Activated CD4-positive, alpha-beta T cell treated with anti-CD3 and anti-CD28 coated beads, Interleukin-2, amount 10 ng/mL, durations not matched to agents 7 days and 5 days (primary cell): ENCODE data around the gene NBL1. TPM values are rescaled to one million over a fixed set of nuclear protein-coding genes. Genes with fewer than 3 reads are reported as not detected.
A peak's percentile ranks its signal among the peaks of the same experiment; 100 is the strongest.

ENCODE experiments used
- CTCF ChIA-PET: fragments of 350-600 bp; sonication (Branson Sonifier 250); formaldehyde crosslinking; loops from one replicate; lab custom pipeline; 2021; ENCODE audit warnings: antibody characterized with exemption; lab: Charles Lee
- POLR2A ChIA-PET: fragments of 350-600 bp; sonication (Branson Sonifier 250); formaldehyde crosslinking; loops from one replicate; lab custom pipeline; 2021; ENCODE audit warnings: antibody characterized with exemption; lab: Charles Lee
- DNase-seq: peaks from one replicate; pipeline ENCODE4 v3.0.0-alpha.2; 2020
- H3K27ac Mint-ChIP-seq: one replicate; pipeline ENCODE4 v1.8.0; 2021; ENCODE audit warnings: mild to moderate bottlenecking, moderate library complexity, mixed read lengths
- H3K27me3 Mint-ChIP-seq: one replicate; pipeline ENCODE4 v1.8.0; 2021; ENCODE audit warnings: mixed read lengths
- H3K36me3 Mint-ChIP-seq: one replicate; pipeline ENCODE4 v1.8.0; 2021; ENCODE audit warnings: low read depth, mixed read lengths
- H3K4me1 Mint-ChIP-seq: one replicate; pipeline ENCODE4 v1.8.0; 2021; ENCODE audit warnings: mixed read lengths
- H3K4me3 Mint-ChIP-seq: one replicate; pipeline ENCODE4 v1.8.0; 2021; ENCODE audit warnings: mild to moderate bottlenecking, moderate library complexity, mixed read lengths
- H3K9me3 Mint-ChIP-seq: one replicate; pipeline ENCODE4 v1.8.0; 2021; ENCODE audit warnings: mixed read lengths
- total RNA-seq, 2 experiments: library from RNA; stranded (reverse); gene quantifications; one replicate each; pipeline ENCODE4 v1.2.3, GENCODE V29; 2021

NBL1 gene
- total RNA-seq, 2 experiments from 2014 or later = 17.5 to 22.0 TPM

- no peaks in the 10 kb centered on the region for H3K27me3 Mint-ChIP-seq
- ChIA-PET CTCF (interaction anchor here (1.2 to 1.5 kb wide), 2 partner anchors 11 to 13 kb away, joined by 3 read pairs; no protein-coding TSS in a partner anchor), POLR2A (no interaction called here)
- H3K4me1 Mint-ChIP-seq = no peaks in the 10 kb centered on the region
- peaks cover 3% of the 10 kb centered on the region for H3K36me3 Mint-ChIP-seq
- no peak for DNase-seq
- no peak overlapping the region for H3K4me3 Mint-ChIP-seq
- H3K9me3 Mint-ChIP-seq = no peaks in the 10 kb centered on the region
- H3K27ac Mint-ChIP-seq = no peak overlapping the region
Measured at GRCh38 chr1:19698181-19698580, 54.1 kb downstream of the NBL1 start.

- no peak for DNase-seq
- H3K27ac Mint-ChIP-seq = peak overlapping the region; percentile 9
- H3K36me3 Mint-ChIP-seq = peaks cover 3% of the 10 kb centered on the region
- H3K9me3 Mint-ChIP-seq = no peaks in the 10 kb centered on the region
- no peak overlapping the region for H3K4me3 Mint-ChIP-seq
- ChIA-PET CTCF (interaction anchor here (1.1 kb wide), 1 partner anchor 10 kb away, joined by 3 read pairs; no protein-coding TSS in a partner anchor), POLR2A (no interaction called here)
- H3K4me1 Mint-ChIP-seq = peaks cover 8% of the 10 kb centered on the region
- H3K27me3 Mint-ChIP-seq = no peaks in the 10 kb centered on the region
Measured at GRCh38 chr1:19700079-19700777, 56.1 kb downstream of the NBL1 start.

GRCh38 chr1:19703280-19703679 lies 59.2 kb downstream of the NBL1 start:
- Mint-ChIP-seq H3K4me3 (no peak overlapping the region), H3K36me3 (peaks cover 3% of the 10 kb centered on the region), H3K27ac (no peak overlapping the region), H3K27me3 (no peaks in the 10 kb centered on the region), H3K4me1 (peaks cover 8% of the 10 kb centered on the region), H3K9me3 (no peaks in the 10 kb centered on the region)
- POLR2A ChIA-PET = no interaction called here
- CTCF ChIA-PET = interaction anchor here (0.6 to 4.2 kb wide), 5 partner anchors 13 to 253 kb away, joined by 3 to 27 read pairs (median 5); no protein-coding TSS in a partner anchor
- no peak for DNase-seq

- H3K4me3 Mint-ChIP-seq = no peak overlapping the region
- peaks cover 10% of the 10 kb centered on the region for H3K4me1 Mint-ChIP-seq
- ChIA-PET CTCF (interaction anchor here (0.9 to 4.2 kb wide), 13 partner anchors 9 to 169 kb away, joined by 3 to 27 read pairs (median 5); no protein-coding TSS in a partner anchor), POLR2A (no interaction called here)
- H3K27ac Mint-ChIP-seq = no peak overlapping the region
- H3K36me3 Mint-ChIP-seq = peaks cover 2% of the 10 kb centered on the region
- no peaks in the 10 kb centered on the region for H3K27me3 Mint-ChIP-seq
- DNase-seq = peak; percentile 48
- no peaks in the 10 kb centered on the region for H3K9me3 Mint-ChIP-seq
Measured at GRCh38 chr1:19704247-19705113, 60.4 kb downstream of the NBL1 start.

GRCh38 chr1:19705464-19705863 lies 61.4 kb downstream of the NBL1 start:
- DNase-seq = no peak
- POLR2A ChIA-PET = no interaction called here
- H3K27me3 Mint-ChIP-seq = no peaks in the 10 kb centered on the region
- CTCF ChIA-PET = interaction anchor here (1.3 to 4.2 kb wide), 4 partner anchors 10 to 45 kb away, joined by 5 to 27 read pairs (median 9); no protein-coding TSS in a partner anchor
- H3K27ac Mint-ChIP-seq = no peak overlapping the region
- no peak overlapping the region for H3K4me3 Mint-ChIP-seq
- no peaks in the 10 kb centered on the region for H3K9me3 Mint-ChIP-seq
- H3K4me1 Mint-ChIP-seq = peaks cover 13% of the 10 kb centered on the region
- H3K36me3 Mint-ChIP-seq = peaks cover 4% of the 10 kb centered on the region

GRCh38 chr1:19706136-19706535 lies 62.0 kb downstream of the NBL1 start:
- no peak for DNase-seq
- ChIA-PET CTCF (interaction anchor here (0.6 to 1.2 kb wide), 3 partner anchors 9 to 176 kb away, joined by 3 to 6 read pairs (median 3); partner anchors contain the start of gene OTUD3), POLR2A (no interaction called here)
- Mint-ChIP-seq H3K27me3 (no peaks in the 10 kb centered on the region), H3K9me3 (no peaks in the 10 kb centered on the region), H3K36me3 (peaks cover 4% of the 10 kb centered on the region), H3K4me1 (peaks cover 20% of the 10 kb centered on the region), H3K27ac (peak overlapping the region; percentile 9), H3K4me3 (no peak overlapping the region)

Other genes with a start within 250 kb of the NBL1 start
- 100 to 1,000 TPM; 529 to 567 TPM for gene CAPZB, start 158.8 kb upstream of the NBL1 start, total RNA-seq
- gene HTR6, start 20.6 kb downstream of the NBL1 start, total RNA-seq = under 1 TPM in 1 of 2 experiments, not detected in 1; 0.10 TPM
- gene TMCO4, start 155.6 kb downstream of the NBL1 start, total RNA-seq = 10 to 100 TPM; 13.3 to 15.9 TPM
- not detected for gene RNF186, start 171.0 kb downstream of the NBL1 start, total RNA-seq
- gene OTUD3, start 238.1 kb downstream of the NBL1 start, total RNA-seq = 10 to 100 TPM; 10.2 to 11.2 TPM